HepG2 (cell line): ENCODE measurements around the gene ZNF544. TPM values are rescaled to one million over a fixed set of nuclear protein-coding genes. Genes with fewer than 3 reads are reported as not detected.

Experiments used
- KIAA2018 ChIP-seq: sonication (generic); formaldehyde crosslinking; IDR thresholded peaks from 2 replicates; pipeline ENCODE4 v1.5.0; 2020; ENCODE audit warnings: mild to moderate bottlenecking, missing genetic modification reagents, borderline replicate concordance
- ZHX1 ChIP-seq: sonication (generic); formaldehyde crosslinking; IDR thresholded peaks from 2 replicates; pipeline ENCODE4 v1.8.1; 2022; ENCODE audit warnings: low read depth, mild to moderate bottlenecking, missing genetic modification reagents
- polyA plus RNA-seq, 8 experiments: library from polyadenylated mRNA; depleted of rRNA in 3 of 8; stranded (reverse) in 7 of 8; unstranded in 1 of 8; fragments of >200 nt; fragmentation: Illumina TruSeq in 4 of 8; extraction: Trizol in 4 of 8; gene quantifications; 2 replicates each; pipeline versions ENCODE4 v1.2.1 to v1.2.3, GENCODE V29; 2011 to 2016; ENCODE audit warnings: low read depth in 4 of 8, missing spikeins in 1 of 8, mixed read lengths in 1 of 8; ENCODE audit not compliant: insufficient read depth in 1 of 8
- total RNA-seq, 5 experiments: library from RNA; depleted of rRNA; stranded (reverse); fragments of >200 nt; fragmentation: Illumina TruSeq; extraction: Trizol; gene quantifications; 2 replicates each; pipeline ENCODE4 v1.2.3, GENCODE V29; 2016; ENCODE audit warnings: low read depth in 1 of 5

Gene ZNF544
- total and polyA plus RNA-seq, 2 of the 13 experiments (the other 11 are each of a cell fraction or from before 2014, with no cell fraction given) = 13.1 to 17.0 TPM

GRCh38 chr19:58262922-58263296, 34.2 kb downstream of the ZNF544 start (continued):
- TF ChIP-seq KIAA2018 (CRISPR knock-in tag) (no peak), ZHX1 (CRISPR knock-in tag) (no peak)
